Activated CD8-positive, alpha-beta memory T cell treated with anti-CD3 and anti-CD28 coated beads for 48 hours (primary cell): ENCODE results near the gene SCN8A.

Experiments used
- DNase-seq, 3 experiments: peaks; one replicate each; pipeline ENCODE4 v3.0.0-alpha.2; 2020; ENCODE audit warnings: low read depth in 2 of 3, low spot score in 2 of 3

Gene SCN8A

GRCh38 chr12:51669271-51669670 is 78.2 kb downstream of the SCN8A start:
- DNase-seq, result no peak

DNA sequence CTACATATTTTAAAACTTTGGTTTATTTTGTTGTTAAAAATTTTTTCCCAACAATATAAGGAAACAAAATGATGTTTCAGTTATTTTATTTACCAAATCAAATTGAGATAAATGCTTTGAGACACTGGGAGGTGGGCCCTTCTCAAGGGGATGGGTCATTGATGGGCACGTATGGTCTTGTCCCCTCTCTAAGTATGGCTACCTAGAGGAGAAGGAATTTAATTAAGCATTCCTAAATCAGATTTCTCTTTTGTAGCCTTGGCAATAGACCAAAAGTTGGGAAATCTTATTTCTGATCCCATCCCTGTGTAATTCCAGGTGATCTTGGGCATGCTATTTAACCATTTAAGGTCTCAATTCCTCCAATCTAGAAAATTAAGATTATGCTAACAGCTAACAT is 79.0 kb downstream of the SCN8A start:
- DNase-seq, result no peak

- DNase-seq, result no peak
Measured at GRCh38 chr12:51672334-51672733, 81.3 kb downstream of the SCN8A start.

GRCh38 chr12:51675071-51675803 is 84.2 kb downstream of the SCN8A start:
- no peak for DNase-seq

DNA sequence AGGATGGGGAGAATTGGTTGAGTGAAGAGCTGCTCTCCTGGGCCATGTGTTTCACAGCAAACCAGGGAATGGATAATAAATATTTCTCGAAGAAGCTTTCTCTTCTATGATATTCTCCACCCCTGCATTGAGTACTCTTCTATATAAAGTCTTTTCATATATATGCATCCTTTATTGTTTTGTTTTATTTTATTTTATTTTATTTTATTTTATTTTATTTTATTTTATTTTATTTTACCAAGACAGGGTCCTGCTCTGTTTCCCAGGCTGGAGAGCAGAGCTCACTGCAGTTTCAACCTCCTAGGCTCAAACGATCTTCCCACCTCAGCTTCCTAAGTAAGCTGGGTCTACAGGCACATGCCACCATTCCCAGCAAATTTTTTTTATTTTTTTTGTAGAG is 85.8 kb downstream of the SCN8A start:
- no peak for DNase-seq

DNA sequence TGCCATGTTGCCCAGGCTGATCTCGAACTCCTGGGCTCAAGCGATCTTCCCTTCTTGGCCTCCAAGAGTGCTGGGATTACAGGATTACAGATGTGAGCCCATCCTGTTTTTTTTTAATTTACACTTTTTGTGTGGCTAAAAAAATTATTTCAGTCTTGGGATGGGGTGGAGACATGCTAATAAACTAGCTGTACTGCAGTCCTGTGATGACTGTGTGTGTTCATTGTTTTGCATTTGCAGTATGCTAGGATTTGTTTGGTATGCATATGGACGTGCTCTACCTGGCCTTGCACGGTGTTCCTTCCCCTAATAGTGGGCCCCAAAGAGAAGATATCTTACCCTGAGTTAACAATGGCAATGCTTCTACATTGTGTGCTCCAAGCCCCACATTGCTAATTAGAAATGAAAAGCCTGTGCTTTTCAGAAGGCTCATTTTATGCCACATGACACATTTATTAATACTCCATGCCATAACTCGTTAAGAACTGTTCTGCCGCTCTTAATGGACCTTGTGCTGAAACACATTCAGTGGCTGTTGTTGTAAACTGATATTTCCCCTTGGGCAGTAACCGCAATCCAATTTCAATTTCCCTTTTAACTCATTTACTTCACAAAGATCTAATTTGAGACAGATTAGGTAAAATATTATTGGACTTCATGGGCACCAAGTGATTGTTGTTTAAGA is 86.4 kb downstream of the SCN8A start:
- no peak for DNase-seq

- no peak for DNase-seq
Measured at GRCh38 chr12:51678086-51678724, 87.2 kb downstream of the SCN8A start.

DNA sequence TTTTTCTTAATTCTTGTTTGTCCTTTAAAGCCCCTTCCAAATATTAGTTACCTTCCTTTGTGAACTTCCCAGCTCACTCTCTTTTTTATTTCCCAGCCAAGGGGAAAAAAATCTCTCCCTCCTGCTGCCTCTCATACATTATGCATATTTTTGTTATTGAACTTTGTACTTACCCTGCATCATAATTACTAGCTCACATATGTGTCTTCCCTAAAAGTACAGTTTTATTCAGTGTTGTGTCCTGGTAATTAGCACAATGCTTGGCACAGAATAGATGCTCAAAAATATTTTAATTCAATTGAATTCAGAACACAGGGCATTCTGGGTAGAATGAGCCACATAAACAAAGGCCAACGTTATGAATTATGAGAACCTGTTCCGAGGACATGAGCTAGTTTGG is 91.9 kb downstream of the SCN8A start:
- DNase-seq, result no peak

GRCh38 chr12:51683763-51684357 is 92.8 kb downstream of the SCN8A start:
- DNase-seq, result no peak

DNA sequence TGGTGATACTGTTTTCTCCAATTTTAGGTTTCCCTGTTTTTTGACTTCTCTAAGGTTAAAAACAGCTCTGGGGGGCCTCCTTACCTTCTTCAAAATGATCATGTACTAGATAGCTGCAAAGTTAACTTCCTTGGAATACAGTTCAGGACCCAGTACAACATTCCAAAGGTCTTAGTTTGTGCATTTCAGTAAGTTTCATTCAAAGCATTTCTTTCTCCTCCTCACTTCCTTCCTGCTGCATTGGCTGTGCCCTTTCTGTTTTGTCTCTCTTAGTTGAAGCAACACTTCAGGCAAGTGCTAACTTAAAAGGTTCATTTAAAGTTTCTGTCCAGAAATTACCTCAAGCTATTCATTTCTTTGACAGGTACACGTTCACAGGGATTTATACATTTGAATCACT is 95.7 kb downstream of the SCN8A start:
- no peak for DNase-seq

DNA sequence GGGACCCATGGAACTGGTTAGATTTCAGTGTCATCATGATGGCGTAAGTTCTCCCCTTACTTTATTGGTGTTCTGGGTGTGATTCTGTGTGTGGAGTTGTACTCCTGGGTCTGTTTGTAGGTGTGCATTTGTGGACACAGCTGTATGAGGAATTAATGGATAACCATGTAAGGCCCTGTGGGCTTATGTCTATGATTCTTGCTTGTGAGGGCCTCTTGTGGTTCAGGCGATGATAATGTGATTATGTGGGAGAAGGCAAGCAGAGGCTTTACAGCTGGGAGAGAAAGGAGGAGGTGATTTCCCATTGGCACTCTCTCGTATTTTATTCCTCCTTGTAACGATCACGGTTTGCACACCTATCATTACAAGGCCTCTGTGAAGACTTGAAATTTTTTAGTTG is 96.1 kb downstream of the SCN8A start:
- no peak for DNase-seq

DNA sequence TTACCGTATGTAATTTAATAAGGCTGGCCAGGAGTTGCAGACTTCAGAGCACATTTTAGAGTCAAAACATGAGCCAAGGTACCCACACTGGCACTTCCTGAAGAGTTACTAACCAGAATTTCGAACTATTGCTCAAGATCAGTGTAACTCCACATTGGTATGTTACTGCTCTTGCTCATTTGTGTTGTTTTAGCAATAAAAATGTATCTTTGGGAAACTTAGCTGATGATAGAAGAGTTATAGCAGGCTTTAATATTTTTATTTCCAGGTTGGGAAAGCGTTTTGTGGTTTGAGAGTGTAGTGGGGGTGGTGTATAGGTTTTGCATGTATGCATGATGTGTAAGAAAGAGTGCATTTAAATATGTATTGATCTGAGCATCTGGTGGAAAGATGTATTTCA is 96.6 kb downstream of the SCN8A start:
- no peak for DNase-seq

DNA sequence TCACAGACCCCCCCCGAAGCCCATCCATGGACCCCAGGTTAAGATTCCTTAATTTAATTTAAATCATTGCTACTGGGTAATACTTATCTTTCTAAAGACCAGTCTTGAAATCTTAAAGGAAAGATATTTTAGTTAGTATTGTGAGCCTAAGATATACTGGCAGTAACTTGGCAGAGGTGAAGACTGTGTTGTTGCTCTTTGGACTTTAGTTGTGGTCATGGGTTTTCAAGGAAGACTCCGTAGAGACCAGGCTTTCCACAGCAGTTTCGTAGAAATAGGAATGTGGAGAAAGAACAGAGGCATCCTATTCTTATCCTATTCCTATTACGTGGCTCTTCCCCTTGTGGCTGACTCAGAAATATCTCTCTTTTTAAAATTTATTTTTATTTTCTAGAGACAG is 99.0 kb downstream of the SCN8A start:
- no peak for DNase-seq

DNA sequence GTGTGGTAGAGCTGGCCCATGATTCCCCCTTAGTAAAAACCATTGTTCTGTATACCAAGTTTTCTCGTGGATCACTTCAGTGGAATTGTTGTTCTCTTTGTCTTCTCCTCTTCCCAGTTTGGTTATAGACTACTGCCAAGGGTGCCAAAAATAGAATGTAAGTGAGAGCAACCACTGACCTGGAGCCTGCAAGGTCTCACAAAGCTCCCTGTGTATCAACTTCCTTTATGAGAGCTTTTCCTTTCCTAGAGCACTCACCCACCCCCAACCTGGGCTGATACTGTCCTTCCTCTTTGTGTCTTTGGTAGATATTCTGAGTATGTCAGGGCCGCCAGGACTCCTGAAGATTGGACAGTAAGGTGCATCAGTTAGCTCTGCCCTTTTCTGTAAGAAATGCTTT is 101.0 kb downstream of the SCN8A start:
- DNase-seq, result no peak

- no peak for DNase-seq
Measured at GRCh38 chr12:51693569-51693968, 102.5 kb downstream of the SCN8A start.

- no peak for DNase-seq
Measured at GRCh38 chr12:51694146-51694545, 103.1 kb downstream of the SCN8A start.

GRCh38 chr12:51695241-51696010 is 104.4 kb downstream of the SCN8A start:
- DNase-seq, result no peak

DNA sequence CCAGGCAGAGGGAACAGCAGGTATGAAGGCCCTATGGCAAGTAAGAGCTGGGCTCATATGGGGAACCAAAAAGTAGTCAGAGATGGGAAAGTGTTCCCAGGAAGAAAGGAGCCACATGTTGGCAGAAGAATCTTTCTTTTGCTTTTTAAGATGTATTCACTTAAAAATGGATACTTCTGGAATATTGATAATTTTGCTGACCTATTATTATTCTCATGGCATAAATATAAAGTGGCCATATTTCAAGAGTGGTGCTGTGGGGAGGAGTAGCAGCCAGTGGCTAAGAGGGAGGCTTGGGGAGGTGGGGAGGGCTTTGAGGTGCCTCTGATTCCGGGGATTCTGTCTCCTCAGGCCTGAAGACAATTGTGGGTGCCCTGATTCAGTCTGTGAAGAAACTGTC is 108.2 kb downstream of the SCN8A start:
- DNase-seq, result no peak

- DNase-seq, result no peak
Measured at GRCh38 chr12:51700887-51701286, 109.9 kb downstream of the SCN8A start.

DNA sequence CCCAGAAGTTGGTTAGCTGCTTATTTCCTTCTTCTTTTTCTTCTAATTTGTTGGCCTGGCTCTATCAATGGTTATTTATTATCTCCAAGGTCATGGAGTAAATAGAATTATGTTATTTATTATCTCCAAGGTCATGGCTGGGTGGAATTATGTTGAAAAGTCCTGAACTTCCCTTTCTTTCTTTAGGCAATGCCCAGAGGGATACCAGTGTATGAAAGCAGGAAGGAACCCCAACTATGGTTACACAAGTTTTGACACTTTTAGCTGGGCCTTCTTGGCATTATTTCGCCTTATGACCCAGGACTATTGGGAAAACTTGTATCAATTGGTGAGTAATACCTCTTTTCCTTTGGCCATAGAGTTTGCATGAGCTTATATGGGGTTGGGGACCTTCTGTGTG is 111.6 kb downstream of the SCN8A start:
- DNase-seq, result no peak

DNA sequence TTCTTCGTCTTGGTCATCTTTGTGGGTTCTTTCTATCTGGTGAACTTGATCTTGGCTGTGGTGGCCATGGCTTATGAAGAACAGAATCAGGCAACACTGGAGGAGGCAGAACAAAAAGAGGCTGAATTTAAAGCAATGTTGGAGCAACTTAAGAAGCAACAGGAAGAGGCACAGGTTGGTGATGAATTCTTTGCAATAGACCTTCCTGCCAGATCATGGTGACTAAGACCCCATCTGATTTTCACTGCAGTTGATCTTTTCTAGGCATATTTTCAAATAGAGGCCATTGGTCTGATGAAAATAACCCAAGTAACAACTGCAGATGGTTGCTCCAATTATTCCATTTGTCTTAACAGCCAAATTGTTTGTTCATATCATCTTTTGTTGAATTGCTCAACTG is 114.4 kb downstream of the SCN8A start:
- DNase-seq, result no peak
